B cell (primary cell): Measurements from ENCODE around the gene ACVR1.
"Not testable (repeated sequence)": the region's sequence is repeated elsewhere in the genome, so short reads cannot be mapped to it uniquely, and the experiment has no call there.

Experiments used
- EZH2 ChIP-seq: IDR thresholded peaks from 2 replicates; pipeline ENCODE4 v1.6.1; 2012; ENCODE audit warnings: borderline replicate concordance, low read depth, mild to moderate bottlenecking, moderate library complexity, low read length; ENCODE audit not compliant: insufficient read depth, poor library complexity, severe bottlenecking
- TF ChIP-seq, protein P1 (sequence below): fragments of 200-600 bp; IDR thresholded peaks from one replicate; pipeline ENCODE4 v1.8.0; 2022; ENCODE audit warnings: antibody characterized with exemption, mild to moderate bottlenecking

GRCh38 chr2:157884533-157884932 is 8.4 kb upstream of the ACVR1 start:
- TF ChIP-seq, protein P1, sequence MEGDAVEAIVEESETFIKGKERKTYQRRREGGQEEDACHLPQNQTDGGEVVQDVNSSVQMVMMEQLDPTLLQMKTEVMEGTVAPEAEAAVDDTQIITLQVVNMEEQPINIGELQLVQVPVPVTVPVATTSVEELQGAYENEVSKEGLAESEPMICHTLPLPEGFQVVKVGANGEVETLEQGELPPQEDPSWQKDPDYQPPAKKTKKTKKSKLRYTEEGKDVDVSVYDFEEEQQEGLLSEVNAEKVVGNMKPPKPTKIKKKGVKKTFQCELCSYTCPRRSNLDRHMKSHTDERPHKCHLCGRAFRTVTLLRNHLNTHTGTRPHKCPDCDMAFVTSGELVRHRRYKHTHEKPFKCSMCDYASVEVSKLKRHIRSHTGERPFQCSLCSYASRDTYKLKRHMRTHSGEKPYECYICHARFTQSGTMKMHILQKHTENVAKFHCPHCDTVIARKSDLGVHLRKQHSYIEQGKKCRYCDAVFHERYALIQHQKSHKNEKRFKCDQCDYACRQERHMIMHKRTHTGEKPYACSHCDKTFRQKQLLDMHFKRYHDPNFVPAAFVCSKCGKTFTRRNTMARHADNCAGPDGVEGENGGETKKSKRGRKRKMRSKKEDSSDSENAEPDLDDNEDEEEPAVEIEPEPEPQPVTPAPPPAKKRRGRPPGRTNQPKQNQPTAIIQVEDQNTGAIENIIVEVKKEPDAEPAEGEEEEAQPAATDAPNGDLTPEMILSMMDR: not testable (repeated sequence)
- TF ChIP-seq EZH2: not testable (repeated sequence)
